HG03565 (cell line): ENCODE measurements around the gene TOR1AIP2.

Experiments
- ATAC-seq: cut with Tn5 transposase; IDR thresholded peaks from one replicate; pipeline ENCODE4 v1.9.1; 2021; ENCODE audit warnings: mild to moderate bottlenecking, moderate library complexity; ENCODE audit not compliant: unreplicated experiment

The TOR1AIP2 gene

DNA sequence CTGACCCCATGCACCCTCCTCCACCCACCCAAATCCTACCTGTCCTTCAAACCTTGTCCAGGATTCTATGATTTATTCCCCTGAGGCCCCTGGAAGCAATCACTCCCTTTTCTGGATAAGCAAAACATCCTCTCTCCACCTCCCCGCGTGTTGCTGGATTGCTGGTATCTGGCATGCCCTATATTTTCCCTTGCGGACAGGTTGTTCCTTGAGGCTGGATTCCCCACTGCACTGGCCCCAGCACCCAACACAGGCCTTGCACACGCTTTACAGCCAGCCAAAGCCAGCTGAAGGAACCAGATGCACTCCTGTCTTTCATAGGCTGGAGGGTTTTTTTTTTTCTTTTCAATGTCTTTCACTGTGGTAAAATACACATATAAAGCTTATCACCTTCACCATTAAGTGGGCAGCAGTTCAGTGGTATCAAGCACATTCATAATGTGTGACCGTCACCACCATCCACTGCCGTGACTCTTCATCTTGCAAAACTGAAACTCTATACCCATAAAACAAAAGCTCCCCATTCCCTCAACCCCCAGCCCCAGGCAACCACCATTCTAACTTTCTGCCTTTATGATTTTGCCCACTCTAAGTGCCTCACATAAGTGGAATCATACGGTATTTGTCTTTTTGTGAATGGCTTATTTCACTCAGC, 50.9 kb downstream of the TOR1AIP2 start:
- ATAC-seq, result no peak

GRCh38 chr1:179825798-179826460, 51.7 kb downstream of the TOR1AIP2 start:
- no peak for ATAC-seq

GRCh38 chr1:179825206-179825605, 52.4 kb downstream of the TOR1AIP2 start:
- ATAC-seq, result no peak

DNA sequence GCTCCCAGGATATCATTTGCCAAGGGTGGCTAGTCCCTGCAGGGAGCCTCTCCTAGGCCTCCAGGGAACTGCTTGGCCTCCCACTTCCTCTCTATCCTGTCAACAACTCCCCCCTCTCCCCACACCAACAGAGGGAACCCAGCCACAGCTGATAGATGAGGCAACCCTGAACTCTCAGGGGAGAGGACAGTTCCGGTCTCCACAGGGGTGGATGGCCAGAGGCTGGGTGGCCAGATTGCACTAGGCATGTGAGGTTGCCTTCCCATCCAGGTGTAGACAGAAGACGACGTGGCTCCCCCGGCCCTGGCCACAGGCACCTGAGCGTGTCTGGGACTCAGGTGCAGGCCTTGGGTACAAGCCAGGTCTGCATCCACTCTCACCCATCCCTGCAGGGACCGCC, 53.3 kb downstream of the TOR1AIP2 start:
- ATAC-seq, result no peak

DNA sequence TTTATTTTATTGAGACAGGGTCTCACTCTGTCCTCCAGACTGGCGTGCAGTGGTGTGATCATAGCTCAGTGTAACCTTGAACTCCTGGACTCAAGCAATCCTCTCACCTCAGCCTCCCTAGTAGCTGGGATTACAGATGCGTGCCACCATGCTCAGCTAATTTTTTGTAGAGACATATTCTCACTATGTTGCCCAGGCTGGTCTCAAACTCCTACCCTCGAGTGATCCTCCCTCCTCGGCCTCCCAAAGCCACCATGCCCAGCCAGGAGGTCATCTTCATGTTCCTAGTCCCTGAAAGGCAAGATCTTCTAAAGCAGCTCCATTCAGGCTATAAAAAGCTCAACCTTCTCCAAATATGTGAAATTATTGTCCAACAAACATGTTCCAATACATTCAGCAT, 53.9 kb downstream of the TOR1AIP2 start:
- no peak for ATAC-seq

GRCh38 chr1:179822065-179822464, 55.5 kb downstream of the TOR1AIP2 start:
- ATAC-seq, result no peak

- no peak for ATAC-seq
These were observed 56.1 kb downstream of the TOR1AIP2 start for GRCh38 chr1:179821524-179821923.

GRCh38 chr1:179820226-179820970, 57.2 kb downstream of the TOR1AIP2 start:
- no peak for ATAC-seq

GRCh38 chr1:179818743-179819173, 58.8 kb downstream of the TOR1AIP2 start:
- no peak for ATAC-seq

- ATAC-seq, result no peak
These were observed 59.3 kb downstream of the TOR1AIP2 start for GRCh38 chr1:179818260-179818659.

GRCh38 chr1:179817789-179818188, 59.8 kb downstream of the TOR1AIP2 start:
- no peak for ATAC-seq

GRCh38 chr1:179817056-179817455, 60.5 kb downstream of the TOR1AIP2 start:
- no peak for ATAC-seq

- no peak for ATAC-seq
These were observed 61.2 kb downstream of the TOR1AIP2 start for GRCh38 chr1:179816196-179816960.

DNA sequence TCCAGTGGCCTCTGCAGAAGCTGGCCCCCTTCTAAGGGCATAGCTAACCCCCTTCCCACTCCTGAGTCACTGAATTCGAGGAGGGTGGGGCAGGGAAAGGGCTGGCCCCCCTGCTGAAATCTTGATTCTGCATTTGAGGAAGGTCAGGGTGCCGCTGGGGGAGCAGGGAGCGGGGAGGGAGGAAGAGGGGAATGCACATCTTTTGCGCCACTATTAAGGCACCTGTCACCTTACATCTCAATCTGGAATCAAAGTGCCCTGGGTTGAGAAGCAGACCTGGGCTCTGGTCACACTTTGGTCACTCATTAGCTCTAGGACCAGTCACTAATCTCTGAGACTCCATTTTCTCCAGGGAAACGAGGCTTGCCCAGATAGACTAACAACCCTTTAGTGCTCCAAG, 62.0 kb downstream of the TOR1AIP2 start:
- no peak for ATAC-seq

DNA sequence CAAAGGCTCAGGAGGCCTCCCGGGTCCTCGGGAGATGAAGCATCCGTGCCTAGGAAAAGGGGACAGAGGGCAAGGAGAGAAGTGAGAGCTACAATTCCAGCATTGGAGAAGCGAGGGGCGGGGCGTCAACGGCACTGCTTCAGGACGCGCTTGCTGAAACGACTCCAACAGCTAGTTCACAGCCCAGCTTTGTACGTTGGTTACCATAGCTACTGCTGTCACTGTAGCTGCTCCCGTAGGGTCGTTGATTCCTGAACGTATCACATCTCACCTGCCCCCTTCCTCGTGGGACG, 63.1 kb downstream of the TOR1AIP2 start:
- ATAC-seq, result no peak

GRCh38 chr1:179813626-179814545, 63.7 kb downstream of the TOR1AIP2 start:
- ATAC-seq, result no peak

DNA sequence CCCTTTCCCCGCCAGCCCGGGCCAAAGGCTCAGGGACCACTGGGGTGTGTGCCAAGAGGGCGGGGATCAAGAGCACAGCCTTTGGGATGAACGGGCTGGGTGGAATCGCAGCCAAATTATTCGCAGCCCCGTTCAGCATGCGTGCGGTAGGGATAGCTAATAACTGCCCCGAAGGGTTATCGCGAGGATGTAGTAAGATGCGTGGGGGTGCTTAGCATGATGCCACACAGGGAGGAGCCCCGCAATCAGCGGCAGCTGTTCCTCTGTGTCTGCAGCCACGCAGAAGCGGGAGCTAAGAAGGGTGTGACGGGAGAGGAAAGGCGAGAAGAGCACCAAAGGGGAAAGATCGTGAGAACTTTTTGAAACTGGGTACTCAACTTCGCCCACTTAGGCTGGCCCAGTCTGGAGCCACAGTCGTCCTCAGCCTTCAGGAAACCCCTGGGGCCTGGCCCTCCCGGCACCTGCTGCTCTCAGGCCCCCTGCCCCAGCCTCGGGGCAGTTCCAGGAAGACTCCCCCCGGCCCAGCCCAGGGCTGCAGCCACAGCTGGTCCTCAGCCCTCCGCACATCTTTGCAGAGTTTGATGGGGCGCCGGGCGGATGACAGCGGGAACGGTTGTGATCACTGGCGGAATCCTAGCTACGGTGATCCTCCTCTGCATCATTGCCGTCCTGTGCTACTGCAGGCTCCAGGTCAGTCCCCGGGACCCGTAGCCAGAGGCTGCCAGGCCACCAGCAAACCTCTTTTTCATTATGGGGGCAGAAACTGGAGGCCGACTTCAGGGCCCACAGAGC, 64.9 kb downstream of the TOR1AIP2 start:
- no peak for ATAC-seq

GRCh38 chr1:179810367-179810715, 67.3 kb downstream of the TOR1AIP2 start:
- no peak for ATAC-seq

- peak; percentile 47 for ATAC-seq
These were observed 67.9 kb downstream of the TOR1AIP2 start for GRCh38 chr1:179809506-179810366.
